GM19324 (cell line): ENCODE measurements around the gene ACTRT2.

Experiments used
- ATAC-seq: cut with Tn5 transposase; IDR thresholded peaks from one replicate; pipeline ENCODE4 v1.9.1; 2021; ENCODE audit warnings: mild to moderate bottlenecking, moderate library complexity; ENCODE audit not compliant: unreplicated experiment, low FRiP score

Gene ACTRT2

GRCh38 chr1:3065396-3065795 lies 44.1 kb downstream of the ACTRT2 start:
- no peak for ATAC-seq

- no peak for ATAC-seq
Observed at GRCh38 chr1:3065797-3066196, 44.5 kb downstream of the ACTRT2 start.

- ATAC-seq = no peak
Observed at GRCh38 chr1:3066250-3066711, 45.0 kb downstream of the ACTRT2 start.

- ATAC-seq = no peak
Observed at GRCh38 chr1:3066826-3067225, 45.6 kb downstream of the ACTRT2 start.

DNA sequence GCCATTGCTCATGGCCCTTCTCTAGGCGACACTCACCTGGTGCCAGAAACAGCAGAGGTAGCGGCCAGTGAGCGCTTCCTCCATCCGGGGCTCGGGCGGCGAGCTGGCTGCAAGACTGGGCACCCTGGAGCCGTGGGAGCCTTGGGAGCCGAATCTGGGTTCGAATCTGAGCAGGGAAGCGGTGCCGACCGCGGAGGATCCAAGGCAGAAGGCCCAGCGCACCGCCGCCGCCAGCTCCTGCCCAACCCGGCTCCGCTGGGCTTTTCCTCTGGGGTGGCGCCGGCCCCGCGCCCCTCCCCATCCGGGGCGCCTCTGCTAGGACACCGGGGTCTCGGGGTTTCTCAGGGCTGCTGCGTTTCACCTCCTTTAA lies 46.0 kb downstream of the ACTRT2 start:
- no peak for ATAC-seq

GRCh38 chr1:3067671-3068563 lies 46.6 kb downstream of the ACTRT2 start:
- no peak for ATAC-seq

- no peak for ATAC-seq
Observed at GRCh38 chr1:3068564-3069431, 47.5 kb downstream of the ACTRT2 start, which contains the start of gene PRDM16. Gene PRDM16 (plus strand): TSS chr1:3069203. CDS start chr1:3069260, 57 bp downstream.

DNA sequence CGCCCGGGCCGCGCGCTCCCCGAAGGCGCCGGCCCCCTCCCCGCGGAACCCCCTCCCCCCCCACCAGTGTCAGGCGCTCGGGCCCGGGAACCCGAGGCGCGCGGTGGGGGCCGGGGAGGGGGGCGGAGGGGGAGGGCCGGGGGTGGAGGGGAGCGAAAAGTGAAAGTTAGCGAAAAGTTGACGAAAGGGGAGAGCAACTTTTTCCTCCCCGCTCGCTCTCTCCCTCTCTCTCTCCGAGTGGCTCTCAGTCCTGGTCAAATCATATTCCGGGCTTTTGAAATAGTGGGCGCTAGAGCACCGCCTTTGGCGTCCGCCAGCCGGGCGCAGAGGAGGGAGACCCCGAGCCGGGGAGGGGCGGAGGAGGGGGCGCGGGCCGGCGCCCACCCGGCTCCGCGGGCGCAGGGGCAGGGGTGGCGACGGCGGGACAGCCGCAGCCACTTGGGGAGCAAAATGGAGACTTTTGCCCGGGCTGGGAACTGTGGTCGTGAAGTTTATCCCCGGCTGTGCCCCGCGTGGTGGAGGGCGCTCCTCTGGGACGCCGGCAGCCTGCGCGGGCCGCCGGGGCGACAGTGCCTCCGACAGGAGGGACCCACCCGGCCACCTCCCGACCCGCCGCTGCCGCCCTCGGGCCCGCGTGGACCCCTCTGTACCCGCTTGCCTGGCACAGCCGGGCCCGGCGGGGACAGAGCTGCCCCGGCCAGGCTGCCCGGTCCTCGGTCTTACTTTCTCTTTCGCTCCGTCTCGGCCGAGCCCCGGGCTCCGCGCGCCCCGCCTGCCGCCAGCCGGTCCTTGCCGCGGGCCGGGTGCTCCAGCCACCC lies 48.4 kb downstream of the ACTRT2 start:
- ATAC-seq = no peak

GRCh38 chr1:3070309-3070643 lies 49.0 kb downstream of the ACTRT2 start:
- no peak for ATAC-seq

- ATAC-seq = no peak
Observed at GRCh38 chr1:3070644-3071564, 49.6 kb downstream of the ACTRT2 start.

GRCh38 chr1:3071565-3072390 lies 50.5 kb downstream of the ACTRT2 start:
- ATAC-seq = no peak
